Stomach (tissue), 9 donors: Measurements from ENCODE around the gene OLFM1. TPM values are rescaled to one million over a fixed set of nuclear protein-coding genes. Genes with fewer than 3 reads are reported as not detected.

Source experiments
- DNase-seq, 2 donors: peaks; one replicate each; pipeline versions ENCODE4 v3.0.0 to v3.0.0-alpha.2; 2013 to 2019
- H3K27ac ChIP-seq, 5 donors: fragments of 200-600 bp in 4 of 5; sonication (generic) in 4 of 5; one replicate each; pipeline ENCODE4 v1.5.1; 2013 to 2019; ENCODE audit warnings: mild to moderate bottlenecking in 1 of 5, moderate library complexity in 1 of 5
- H3K27me3 ChIP-seq, 3 donors: fragments of 200-600 bp; sonication (generic); one replicate each; pipeline ENCODE4 v1.5.1; 2017 to 2019; ENCODE audit warnings: mixed run types in 1 of 3
- H3K36me3 ChIP-seq, 4 donors: fragments of 200-600 bp; sonication (generic); 1 replicate in 3 of 4; 2 replicates in 1 of 4; pipeline ENCODE4 v1.5.1; 2016 to 2019
- H3K4me1 ChIP-seq, 4 donors: fragments of 200-600 bp; sonication (generic); one replicate each; pipeline ENCODE4 v1.5.1; 2016 to 2019
- H3K4me3 ChIP-seq, 4 donors: fragments of 200-600 bp; sonication (generic) in 3 of 4; one replicate each; pipeline ENCODE4 v1.5.1; 2016 to 2019; ENCODE audit warnings: mild to moderate bottlenecking in 1 of 4
- H3K9me3 ChIP-seq, 4 donors: fragments of 200-600 bp; sonication (generic); one replicate each; pipeline ENCODE4 v1.5.1; 2016 to 2019
- EP300 ChIP-seq: sonication (generic); formaldehyde crosslinking; IDR thresholded peaks from one replicate; pipeline ENCODE4 v1.6.1; 2017; ENCODE audit warnings: antibody characterized with exemption
- POLR2A ChIP-seq, 4 donors: fragments of 450-650 bp; IDR thresholded peaks; one replicate each; pipeline ENCODE4 v1.6.1; 2016; ENCODE audit warnings: antibody characterized with exemption in 4 of 4, control low read depth in 2 of 4, mild to moderate bottlenecking in 1 of 4, moderate library complexity in 1 of 4
- POLR2AphosphoS5 ChIP-seq, 3 donors: sonication (generic); formaldehyde crosslinking; IDR thresholded peaks; one replicate each; pipeline ENCODE4 v1.6.1; 2016; ENCODE audit warnings: antibody characterized with exemption in 3 of 3
- WGBS, 5 donors: extraction: QIAGEN DNeasy Blood & Tissue Kit in 3 of 5; methylation state at CpG; one replicate each; pipeline versions ENCODE4 v1.1.5 to v1.1.7; 2013 to 2018; 5-methylcytosine and 5-hydroxymethylcytosine counted together
- intact Hi-C: fragments of 100-400 bp; cut with DNase I; formaldehyde crosslinking; loops from one replicate; pipeline ENCODE4 v1.15.1; 2023; ENCODE audit warnings: low total_unique reads
- polyA plus RNA-seq, 3 donors: library from polyadenylated mRNA; stranded (reverse); fragments of 200-250 nt; gene quantifications; one replicate each; pipeline ENCODE4 v1.2.3, GENCODE V29; 2013
- total RNA-seq, 5 donors: library from RNA; depleted of rRNA; stranded (reverse); fragments of >200 nt; gene quantifications; one replicate each; pipeline versions ENCODE4 v1.1.0 to v1.2.3, GENCODE V29; 2014 to 2016
- TF ChIP-seq, protein P1 (sequence below), 7 experiments: fragments of 450-650 bp in 4 of 7; fragments of 200-600 bp in 3 of 7; sonication (generic) in 3 of 7; IDR thresholded peaks; one replicate each; pipeline ENCODE4 v1.5.1; 2016 to 2019; ENCODE audit warnings: antibody characterized with exemption in 7 of 7, control low read depth in 2 of 7, mild to moderate bottlenecking in 1 of 7
- donor health status: healthy with polysubstance abuse.
- donor health status: Bipolar disorder and iron deficiency.
- donor health status: healthy.

OLFM1 gene
- total and polyA plus RNA-seq, 8 donors = 0.29 to 58.3 (median 10.5) TPM; not detected in 1

DNA sequence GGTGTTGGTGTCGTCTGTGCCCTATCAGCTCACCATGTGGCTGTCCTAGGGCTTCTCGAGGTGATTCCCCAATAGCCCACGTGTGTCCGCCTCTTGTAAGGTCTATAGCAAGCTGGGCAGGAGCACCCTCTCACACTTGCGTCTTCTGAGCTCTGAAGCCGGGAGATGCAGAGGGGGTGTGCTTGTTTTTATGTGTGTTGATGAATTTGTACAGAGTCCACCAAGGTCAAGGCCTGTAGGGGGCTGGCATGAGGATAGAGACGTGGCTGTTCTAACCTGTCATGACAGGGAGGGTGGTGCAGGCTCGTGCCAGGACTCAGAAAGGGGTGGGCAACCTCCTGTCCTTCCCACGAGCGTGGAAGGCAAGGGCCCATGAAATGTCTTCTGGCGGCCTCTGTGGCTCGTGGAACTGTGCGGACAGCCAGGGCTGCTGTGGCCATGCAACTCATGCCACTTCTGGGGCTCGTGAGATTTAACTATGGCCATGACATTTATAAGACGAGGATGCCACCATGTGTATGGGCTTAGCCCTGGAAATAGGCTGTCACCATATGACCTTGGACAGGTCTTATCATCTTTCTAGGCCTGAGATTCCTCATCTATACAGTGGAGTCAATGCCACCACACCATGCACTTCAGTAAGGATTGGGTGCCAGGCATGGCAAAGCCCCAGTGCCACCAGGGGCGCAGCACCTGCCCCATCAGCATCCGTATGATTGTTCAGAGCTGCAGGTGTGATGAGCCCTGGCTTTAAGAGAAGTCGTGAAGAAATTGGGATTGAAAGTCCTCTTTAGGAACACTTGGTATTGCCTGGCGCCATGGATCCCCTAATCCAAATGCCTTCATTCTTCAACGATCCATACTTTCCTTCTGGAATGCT lies 2.3 kb upstream of the OLFM1 start:
- H3K27ac ChIP-seq = no peak overlapping the region
- peaks cover 0 to 70% (median 36%) of the 10 kb centered on the region in 3 donors for H3K27me3 ChIP-seq
- H3K4me1 ChIP-seq = peaks cover 30 to 50% (median 42%) of the 10 kb centered on the region in 4 donors
- no peak overlapping the region for H3K4me3 ChIP-seq
- no peaks in the 10 kb centered on the region for H3K36me3 ChIP-seq
- TF ChIP-seq POLR2A (IDR thresholded peaks at IDR 0.05) = no peak
- TF ChIP-seq POLR2AphosphoS5 (IDR thresholded peaks at IDR 0.05) = no peak
- TF ChIP-seq, protein P1, sequence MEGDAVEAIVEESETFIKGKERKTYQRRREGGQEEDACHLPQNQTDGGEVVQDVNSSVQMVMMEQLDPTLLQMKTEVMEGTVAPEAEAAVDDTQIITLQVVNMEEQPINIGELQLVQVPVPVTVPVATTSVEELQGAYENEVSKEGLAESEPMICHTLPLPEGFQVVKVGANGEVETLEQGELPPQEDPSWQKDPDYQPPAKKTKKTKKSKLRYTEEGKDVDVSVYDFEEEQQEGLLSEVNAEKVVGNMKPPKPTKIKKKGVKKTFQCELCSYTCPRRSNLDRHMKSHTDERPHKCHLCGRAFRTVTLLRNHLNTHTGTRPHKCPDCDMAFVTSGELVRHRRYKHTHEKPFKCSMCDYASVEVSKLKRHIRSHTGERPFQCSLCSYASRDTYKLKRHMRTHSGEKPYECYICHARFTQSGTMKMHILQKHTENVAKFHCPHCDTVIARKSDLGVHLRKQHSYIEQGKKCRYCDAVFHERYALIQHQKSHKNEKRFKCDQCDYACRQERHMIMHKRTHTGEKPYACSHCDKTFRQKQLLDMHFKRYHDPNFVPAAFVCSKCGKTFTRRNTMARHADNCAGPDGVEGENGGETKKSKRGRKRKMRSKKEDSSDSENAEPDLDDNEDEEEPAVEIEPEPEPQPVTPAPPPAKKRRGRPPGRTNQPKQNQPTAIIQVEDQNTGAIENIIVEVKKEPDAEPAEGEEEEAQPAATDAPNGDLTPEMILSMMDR (IDR thresholded peaks at IDR 0.05) = no peak
- no peak for TF ChIP-seq EP300
- 67 to 77% (median 74%) methylated on average over 20 of the region's 20 CpGs for WGBS, 5 donors
- intact Hi-C loops = loop anchor here (5.0 kb wide), 2 partner anchors 262 to 327 kb away; no protein-coding TSS in a partner anchor
- no peak for DNase-seq
- no peaks in the 10 kb centered on the region for H3K9me3 ChIP-seq

DNA sequence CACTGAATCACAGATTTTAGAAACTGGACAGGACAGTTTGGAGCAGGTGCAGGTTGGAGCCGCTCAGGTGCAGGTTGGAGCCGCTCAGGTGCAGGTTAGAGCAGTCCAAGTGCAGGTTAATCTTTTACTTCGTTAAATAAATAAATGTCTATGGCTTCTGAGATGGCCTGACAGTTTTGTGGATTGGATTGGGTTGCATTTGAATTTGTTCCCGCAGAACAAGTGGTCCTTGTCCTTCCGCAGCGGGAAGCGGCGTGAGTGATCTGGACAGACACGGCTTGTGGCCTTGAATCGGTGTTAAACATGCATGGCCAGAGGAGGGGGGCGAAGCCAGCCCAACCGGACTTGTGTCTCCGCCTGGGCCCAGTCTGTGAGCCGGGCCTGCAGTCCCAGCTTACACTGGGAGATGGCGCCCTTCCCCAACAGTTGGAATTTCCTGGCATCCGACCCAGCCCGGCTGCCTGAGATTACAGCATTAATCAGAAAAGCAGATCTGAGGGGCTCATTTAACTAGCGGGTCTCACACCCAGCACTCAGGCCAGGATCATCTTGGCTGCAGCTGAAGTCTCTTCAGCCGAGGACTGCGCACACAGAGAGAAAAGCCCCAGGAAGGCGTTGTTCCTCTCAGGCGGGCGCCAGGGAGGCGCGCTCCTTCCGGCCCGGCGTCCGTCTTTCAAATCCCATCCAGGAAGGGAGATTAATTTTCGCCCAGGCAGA lies 1.5 kb upstream of the OLFM1 start:
- Histone ChIP-seq H3K36me3 (no peaks in the 10 kb centered on the region), H3K9me3 (no peaks in the 10 kb centered on the region), H3K4me3 (peak overlapping the region; percentile 21 to 55 (median 28)), H3K27me3 (peaks cover 0 to 79% (median 36%) of the 10 kb centered on the region in 3 donors), H3K27ac (peak overlapping the region in 2 of 5 donors; percentile 11 to 43), H3K4me1 (peaks cover 30 to 50% (median 42%) of the 10 kb centered on the region in 4 donors)
- no peak for TF ChIP-seq POLR2A (IDR thresholded peaks at IDR 0.05)
- TF ChIP-seq, protein P1 (IDR thresholded peaks at IDR 0.05) = peak in 6 of 7 experiments; percentile 6 to 97 (median 91)
- intact Hi-C loops = loop anchor here (5.0 kb wide), 1 partner anchor 326 kb away; no protein-coding TSS in a partner anchor
- WGBS, 5 donors = 5 to 15% (median 6%) methylated on average over 30 of the region's 30 CpGs
- DNase-seq = peak; percentile 86 to 90

DNA sequence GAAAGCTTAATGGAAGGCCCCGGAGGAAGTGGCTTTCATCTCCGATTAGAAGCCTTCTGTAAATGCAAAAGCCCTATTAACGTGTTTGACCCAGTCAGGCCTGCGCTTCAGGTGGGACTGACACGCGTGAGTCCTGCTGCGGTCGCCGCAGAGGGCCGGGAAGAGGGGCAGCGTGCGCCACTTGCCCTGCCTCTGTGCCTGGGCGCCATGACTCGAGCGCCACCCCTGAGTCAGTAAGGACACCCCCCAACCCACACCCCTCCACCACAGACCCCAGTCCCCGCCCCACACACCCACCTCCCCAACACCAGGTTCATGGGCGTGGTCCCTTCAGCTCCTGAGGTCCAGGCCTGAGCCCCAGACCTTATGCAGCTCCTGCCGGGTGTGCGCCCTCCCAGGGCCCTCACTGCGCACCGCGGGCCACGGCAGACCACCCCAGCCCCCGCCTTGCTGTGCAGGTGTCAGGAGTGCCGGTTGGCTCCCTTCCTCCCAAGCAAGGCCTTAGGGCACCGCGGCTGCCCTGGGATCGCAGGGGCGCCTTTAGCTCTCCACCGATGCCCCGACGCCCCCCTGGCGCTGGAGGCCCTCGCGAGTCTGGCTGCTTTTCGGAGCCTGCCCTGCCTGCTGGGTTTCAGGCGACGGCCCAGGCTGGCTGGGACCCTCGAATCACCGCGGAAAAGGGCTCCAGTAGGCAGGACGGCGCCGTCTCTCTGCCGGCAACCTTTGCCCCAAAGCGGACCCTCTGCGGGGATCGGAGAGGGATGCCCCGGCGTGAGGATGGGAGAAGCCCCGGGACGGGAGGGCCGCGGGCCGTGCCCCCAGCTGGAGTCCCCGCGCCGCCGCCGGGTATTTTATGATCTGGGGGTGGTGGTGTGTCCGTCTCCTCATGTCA lies 625 bp upstream of the OLFM1 start:
- Histone ChIP-seq H3K27ac (peak overlapping the region in 2 of 5 donors; percentile 11 to 49), H3K4me1 (peaks cover 30 to 50% (median 42%) of the 10 kb centered on the region in 4 donors), H3K27me3 (peaks cover 0 to 83% (median 36%) of the 10 kb centered on the region in 3 donors), H3K9me3 (no peaks in the 10 kb centered on the region), H3K36me3 (no peaks in the 10 kb centered on the region), H3K4me3 (peak overlapping the region; percentile 24 to 55 (median 32))
- no peak for DNase-seq
- intact Hi-C loops = loop anchor here (5.0 kb wide), 1 partner anchor 325 kb away; no protein-coding TSS in a partner anchor
- TF ChIP-seq, protein P1 (IDR thresholded peaks at IDR 0.05) = no peak
- TF ChIP-seq POLR2A (IDR thresholded peaks at IDR 0.05) (no peak), POLR2AphosphoS5 (IDR thresholded peaks at IDR 0.05) (no peak), EP300 (no peak)
- WGBS, 5 donors = 13 to 33% (median 15%) methylated on average over 25 to 61 of the region's 61 CpGs
